ENCODE results near the gene ROBO2.

Gene ROBO2

DNA sequence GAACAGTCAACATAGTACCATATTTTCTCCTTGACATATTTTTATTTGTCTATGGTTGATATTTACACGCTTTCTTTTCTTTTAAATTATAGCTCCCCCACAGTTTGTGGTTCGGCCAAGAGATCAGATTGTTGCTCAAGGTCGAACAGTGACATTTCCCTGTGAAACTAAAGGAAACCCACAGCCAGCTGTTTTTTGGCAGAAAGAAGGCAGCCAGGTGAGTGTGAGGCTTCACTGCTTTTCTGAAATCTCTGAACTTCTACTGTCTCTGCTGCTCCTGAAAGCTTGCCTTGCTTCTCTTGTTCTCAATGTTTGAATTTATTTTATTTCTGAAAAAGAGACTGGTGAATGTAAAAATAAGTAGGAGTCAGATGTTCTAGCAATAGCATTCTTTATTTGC is 506.3 kb downstream of the ROBO2 start:
- H3K36me3 ChIP-seq (ENCODE audit: insufficient read depth): no peaks in the 10 kb centered on the region
- no peaks in the 10 kb centered on the region for H3K4me1 ChIP-seq (ENCODE audit: low read depth, poor library complexity, severe bottlenecking)
- TF ChIP-seq, protein P1, sequence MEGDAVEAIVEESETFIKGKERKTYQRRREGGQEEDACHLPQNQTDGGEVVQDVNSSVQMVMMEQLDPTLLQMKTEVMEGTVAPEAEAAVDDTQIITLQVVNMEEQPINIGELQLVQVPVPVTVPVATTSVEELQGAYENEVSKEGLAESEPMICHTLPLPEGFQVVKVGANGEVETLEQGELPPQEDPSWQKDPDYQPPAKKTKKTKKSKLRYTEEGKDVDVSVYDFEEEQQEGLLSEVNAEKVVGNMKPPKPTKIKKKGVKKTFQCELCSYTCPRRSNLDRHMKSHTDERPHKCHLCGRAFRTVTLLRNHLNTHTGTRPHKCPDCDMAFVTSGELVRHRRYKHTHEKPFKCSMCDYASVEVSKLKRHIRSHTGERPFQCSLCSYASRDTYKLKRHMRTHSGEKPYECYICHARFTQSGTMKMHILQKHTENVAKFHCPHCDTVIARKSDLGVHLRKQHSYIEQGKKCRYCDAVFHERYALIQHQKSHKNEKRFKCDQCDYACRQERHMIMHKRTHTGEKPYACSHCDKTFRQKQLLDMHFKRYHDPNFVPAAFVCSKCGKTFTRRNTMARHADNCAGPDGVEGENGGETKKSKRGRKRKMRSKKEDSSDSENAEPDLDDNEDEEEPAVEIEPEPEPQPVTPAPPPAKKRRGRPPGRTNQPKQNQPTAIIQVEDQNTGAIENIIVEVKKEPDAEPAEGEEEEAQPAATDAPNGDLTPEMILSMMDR (conservative IDR thresholded peaks at IDR 0.05; ENCODE audit: low read depth, low read length): no peak
- H2AFZ ChIP-seq (ENCODE audit: low read depth): no peak overlapping the region
- H3K9ac ChIP-seq: no peak overlapping the region
- H3K27me3 ChIP-seq (ENCODE audit: insufficient read depth, low read depth): no peaks in the 10 kb centered on the region
- no peak overlapping the region for H3K4me3 ChIP-seq (IDR thresholded peaks at IDR 0.05; ENCODE audit: insufficient read depth, low read depth, low read length)
- H3K27ac ChIP-seq: no peak overlapping the region
- no peak overlapping the region for H3K4me2 ChIP-seq
- no peaks in the 10 kb centered on the region for H3K79me2 ChIP-seq (ENCODE audit: insufficient read depth, low read depth)
- no peaks in the 10 kb centered on the region for H4K20me1 ChIP-seq (ENCODE audit: insufficient read depth)

- no peak overlapping the region for H2AFZ ChIP-seq (ENCODE audit: low read depth)
- H4K20me1 ChIP-seq (ENCODE audit: insufficient read depth): no peaks in the 10 kb centered on the region
- H3K9ac ChIP-seq: no peak overlapping the region
- H3K79me2 ChIP-seq (ENCODE audit: insufficient read depth, low read depth): no peaks in the 10 kb centered on the region
- no peaks in the 10 kb centered on the region for H3K4me1 ChIP-seq (ENCODE audit: low read depth, poor library complexity, severe bottlenecking)
- H3K4me3 ChIP-seq (IDR thresholded peaks at IDR 0.05; ENCODE audit: insufficient read depth, low read depth, low read length): no peak overlapping the region
- H3K27me3 ChIP-seq (ENCODE audit: insufficient read depth, low read depth): no peaks in the 10 kb centered on the region
- H3K36me3 ChIP-seq (ENCODE audit: insufficient read depth): no peaks in the 10 kb centered on the region
- H3K27ac ChIP-seq: no peak overlapping the region
- TF ChIP-seq, protein P1 (conservative IDR thresholded peaks at IDR 0.05; ENCODE audit: low read depth, low read length): no peak
- no peak overlapping the region for H3K4me2 ChIP-seq
Observed at GRCh38 chr3:77549034-77549433, 509.1 kb downstream of the ROBO2 start.

- no peaks in the 10 kb centered on the region for H4K20me1 ChIP-seq (ENCODE audit: insufficient read depth)
- TF ChIP-seq, protein P1 (conservative IDR thresholded peaks at IDR 0.05; ENCODE audit: low read depth, low read length): no peak
- H3K4me2 ChIP-seq: no peak overlapping the region
- H3K27me3 ChIP-seq (ENCODE audit: insufficient read depth, low read depth): no peaks in the 10 kb centered on the region
- H3K36me3 ChIP-seq (ENCODE audit: insufficient read depth): no peaks in the 10 kb centered on the region
- H3K9ac ChIP-seq: no peak overlapping the region
- H2AFZ ChIP-seq (ENCODE audit: low read depth): no peak overlapping the region
- H3K27ac ChIP-seq: no peak overlapping the region
- no peak overlapping the region for H3K4me3 ChIP-seq (IDR thresholded peaks at IDR 0.05; ENCODE audit: insufficient read depth, low read depth, low read length)
- no peaks in the 10 kb centered on the region for H3K4me1 ChIP-seq (ENCODE audit: low read depth, poor library complexity, severe bottlenecking)
- H3K79me2 ChIP-seq (ENCODE audit: insufficient read depth, low read depth): no peaks in the 10 kb centered on the region
Observed at GRCh38 chr3:77553240-77553639, 513.3 kb downstream of the ROBO2 start.

- no peak overlapping the region for H3K27ac ChIP-seq
- no peak overlapping the region for H3K4me3 ChIP-seq (IDR thresholded peaks at IDR 0.05; ENCODE audit: insufficient read depth, low read depth, low read length)
- H3K4me1 ChIP-seq (ENCODE audit: low read depth, poor library complexity, severe bottlenecking): no peaks in the 10 kb centered on the region
- H3K79me2 ChIP-seq (ENCODE audit: insufficient read depth, low read depth): no peaks in the 10 kb centered on the region
- no peak overlapping the region for H3K4me2 ChIP-seq
- H2AFZ ChIP-seq (ENCODE audit: low read depth): no peak overlapping the region
- H3K36me3 ChIP-seq (ENCODE audit: insufficient read depth): no peaks in the 10 kb centered on the region
- TF ChIP-seq, protein P1 (conservative IDR thresholded peaks at IDR 0.05; ENCODE audit: low read depth, low read length): no peak
- no peaks in the 10 kb centered on the region for H3K27me3 ChIP-seq (ENCODE audit: insufficient read depth, low read depth)
- no peak overlapping the region for H3K9ac ChIP-seq
- no peaks in the 10 kb centered on the region for H4K20me1 ChIP-seq (ENCODE audit: insufficient read depth)
Observed at GRCh38 chr3:77562089-77562488, 522.2 kb downstream of the ROBO2 start.
